Calu3 (cell line): ENCODE measurements around the gene SUFU. TPM values are rescaled to one million over a fixed set of nuclear protein-coding genes. Genes with fewer than 3 reads are reported as not detected.

Experiments used
- BruUV-seq: library from RNA; stranded (reverse); fragments of 400-500 nt; replicated peaks from 2 replicates; lab custom pipeline; 2021; lab: Mats Ljungman, UMichigan
- CTCF ChIA-PET: fragments of 300-600 bp; sonication (Branson Sonifier 250); formaldehyde crosslinking; loops from one replicate; lab custom pipeline; 2022; ENCODE audit warnings: antibody characterized with exemption; lab: Charles Lee
- DNase-seq: peaks from one replicate; pipeline ENCODE4 v3.0.0; 2022
- H3K27ac Mint-ChIP-seq: one replicate; pipeline ENCODE4 v1.8.0; 2022; ENCODE audit warnings: mixed read lengths; ENCODE audit not compliant: unreplicated experiment
- H3K27me3 Mint-ChIP-seq: one replicate; pipeline ENCODE4 v1.8.0; 2022; ENCODE audit warnings: mixed read lengths; ENCODE audit not compliant: unreplicated experiment
- H3K36me3 Mint-ChIP-seq: one replicate; pipeline ENCODE4 v1.8.0; 2022; ENCODE audit warnings: mild to moderate bottlenecking, moderate library complexity, mixed read lengths; ENCODE audit not compliant: insufficient read depth, unreplicated experiment
- H3K4me1 Mint-ChIP-seq: one replicate; pipeline ENCODE4 v1.8.0; 2022; ENCODE audit warnings: mild to moderate bottlenecking, low read depth, mixed read lengths; ENCODE audit not compliant: unreplicated experiment
- H3K4me3 Mint-ChIP-seq: one replicate; pipeline ENCODE4 v1.8.0; 2022; ENCODE audit warnings: mild to moderate bottlenecking, low read depth, moderate library complexity, mixed read lengths; ENCODE audit not compliant: unreplicated experiment
- H3K9me3 Mint-ChIP-seq: one replicate; pipeline ENCODE4 v1.8.0; 2022; ENCODE audit warnings: low read depth, mixed read lengths; ENCODE audit not compliant: unreplicated experiment
- intact Hi-C: fragments of 100-400 bp; cut with micrococcal nuclease; formaldehyde crosslinking; loops from one replicate; pipeline ENCODE4 v1.10.0; 2022; ENCODE audit not compliant: unreplicated experiment
- total RNA-seq: library from RNA; stranded (reverse); gene quantifications from 2 replicates; pipeline ENCODE4 v1.2.3, GENCODE V29; 2022
- TF ChIP-seq, protein P1 (sequence below): fragments of 200-600 bp; IDR thresholded peaks from one replicate; pipeline ENCODE4 v1.8.0; 2022; ENCODE audit warnings: antibody characterized with exemption; ENCODE audit not compliant: unreplicated experiment

SUFU gene
- total RNA-seq, 1 experiment from 2014 or later: 7.0 TPM

DNA sequence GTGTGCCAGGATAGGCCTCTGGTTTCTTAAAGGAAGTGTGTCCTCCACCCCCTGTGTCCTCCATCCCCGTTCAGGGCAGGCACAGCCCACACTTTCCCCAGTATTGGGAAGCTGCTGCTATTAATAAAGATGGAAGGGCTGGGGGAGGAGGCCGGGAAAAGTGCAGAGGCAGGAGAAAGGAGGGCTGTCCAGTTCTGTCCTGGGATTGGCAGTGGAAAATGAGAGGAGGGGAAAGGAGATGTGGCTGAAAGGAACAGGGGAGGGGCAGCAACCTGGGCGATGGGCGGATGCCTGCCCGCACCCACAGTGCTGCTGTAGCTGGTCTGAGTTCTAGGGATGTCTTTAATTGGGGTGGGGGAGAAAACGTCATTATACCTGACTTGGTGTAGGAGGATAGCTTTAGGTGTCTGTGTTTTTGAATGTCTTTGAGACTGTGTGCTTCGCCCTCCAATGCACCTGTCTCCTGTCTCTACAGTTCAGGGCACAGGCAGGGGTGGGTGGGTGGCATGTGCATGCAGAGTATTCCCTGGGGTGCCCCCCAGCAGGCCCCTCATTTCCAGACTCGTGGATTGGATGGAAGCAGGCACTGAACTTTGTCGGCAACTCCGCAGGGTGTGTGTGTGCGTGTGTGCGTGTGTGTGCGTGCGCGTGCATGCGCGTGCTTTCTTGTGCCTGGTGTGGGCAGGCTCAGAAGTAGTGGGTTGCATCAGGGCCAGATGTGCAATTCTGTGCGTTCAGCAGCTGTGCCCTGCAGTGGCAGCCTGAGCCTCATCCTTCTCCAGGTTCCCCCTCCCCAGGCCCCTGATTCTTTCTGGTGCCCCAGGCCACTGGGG, 143.1 kb downstream of the SUFU start:
- TF ChIP-seq, protein P1, sequence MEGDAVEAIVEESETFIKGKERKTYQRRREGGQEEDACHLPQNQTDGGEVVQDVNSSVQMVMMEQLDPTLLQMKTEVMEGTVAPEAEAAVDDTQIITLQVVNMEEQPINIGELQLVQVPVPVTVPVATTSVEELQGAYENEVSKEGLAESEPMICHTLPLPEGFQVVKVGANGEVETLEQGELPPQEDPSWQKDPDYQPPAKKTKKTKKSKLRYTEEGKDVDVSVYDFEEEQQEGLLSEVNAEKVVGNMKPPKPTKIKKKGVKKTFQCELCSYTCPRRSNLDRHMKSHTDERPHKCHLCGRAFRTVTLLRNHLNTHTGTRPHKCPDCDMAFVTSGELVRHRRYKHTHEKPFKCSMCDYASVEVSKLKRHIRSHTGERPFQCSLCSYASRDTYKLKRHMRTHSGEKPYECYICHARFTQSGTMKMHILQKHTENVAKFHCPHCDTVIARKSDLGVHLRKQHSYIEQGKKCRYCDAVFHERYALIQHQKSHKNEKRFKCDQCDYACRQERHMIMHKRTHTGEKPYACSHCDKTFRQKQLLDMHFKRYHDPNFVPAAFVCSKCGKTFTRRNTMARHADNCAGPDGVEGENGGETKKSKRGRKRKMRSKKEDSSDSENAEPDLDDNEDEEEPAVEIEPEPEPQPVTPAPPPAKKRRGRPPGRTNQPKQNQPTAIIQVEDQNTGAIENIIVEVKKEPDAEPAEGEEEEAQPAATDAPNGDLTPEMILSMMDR: no peak
- Mint-ChIP-seq H3K36me3 (peaks cover 52% of the 10 kb centered on the region), H3K27me3 (no peaks in the 10 kb centered on the region), H3K27ac (peak overlapping the region; percentile 96), H3K4me3 (peak overlapping the region; percentile 90), H3K4me1 (peaks cover 21% of the 10 kb centered on the region), H3K9me3 (no peaks in the 10 kb centered on the region)
- intact Hi-C loops: loop anchor here (10.0 kb wide), 1 partner anchor 142 kb away; the partner anchor contains the start of genes ACTR1A and SUFU
- CTCF ChIA-PET: interaction anchor here (0.9 to 1.6 kb wide), 7 partner anchors 18 to 144 kb away, joined by 3 to 7 read pairs (median 3); partner anchors contain the start of genes ACTR1A and SUFU
- BruUV-seq: no TSS peak
- DNase-seq: no peak

DNA sequence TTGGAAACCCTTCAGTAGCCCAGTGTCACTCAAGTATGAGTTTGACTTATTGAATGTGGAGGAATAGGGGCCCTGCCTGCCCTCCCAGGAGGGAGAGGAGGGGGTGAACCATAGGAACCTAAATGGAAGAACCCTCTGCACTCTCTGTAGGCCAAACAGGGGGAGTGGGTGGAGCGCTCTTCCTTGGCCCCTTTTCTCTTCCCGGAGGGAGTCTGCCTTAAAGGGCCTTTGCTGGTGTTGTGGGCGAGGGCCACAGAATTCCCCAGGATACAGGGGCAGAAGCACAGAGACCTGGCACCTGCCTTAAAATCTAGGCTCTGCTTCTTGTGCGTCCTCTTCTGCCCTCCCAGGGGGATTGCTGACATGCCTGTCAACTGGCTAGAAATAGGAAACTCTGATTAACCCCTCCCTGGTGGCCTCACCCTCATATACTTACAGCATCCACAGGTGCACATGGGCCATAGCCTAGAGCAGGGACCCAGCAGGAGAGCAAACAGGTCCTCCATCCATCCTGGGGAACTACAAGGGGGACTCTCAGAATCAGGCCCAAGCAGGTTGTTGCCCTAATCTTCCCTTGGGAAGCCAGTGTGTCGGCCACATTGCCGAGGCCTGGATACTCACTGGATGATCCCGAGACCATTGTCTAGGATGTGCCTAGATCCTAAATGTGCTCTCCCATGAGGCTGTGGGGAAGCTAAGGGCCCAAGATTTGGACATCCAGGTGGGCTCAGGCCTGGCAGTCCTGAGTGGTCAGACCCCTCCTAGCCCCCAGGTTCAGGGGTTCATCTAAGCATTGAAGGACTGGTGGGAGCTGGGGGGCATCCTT, 143.9 kb downstream of the SUFU start:
- Mint-ChIP-seq H3K4me1 (peaks cover 21% of the 10 kb centered on the region), H3K9me3 (no peaks in the 10 kb centered on the region), H3K4me3 (no peak overlapping the region), H3K27me3 (no peaks in the 10 kb centered on the region), H3K27ac (no peak overlapping the region), H3K36me3 (peaks cover 43% of the 10 kb centered on the region)
- no TSS peak for BruUV-seq
- intact Hi-C loops: loop anchor here (10.0 kb wide), 1 partner anchor 143 kb away; the partner anchor contains the start of genes ACTR1A and SUFU
- CTCF ChIA-PET: no interaction called here
- TF ChIP-seq, protein P1: no peak
- no peak for DNase-seq

DNA sequence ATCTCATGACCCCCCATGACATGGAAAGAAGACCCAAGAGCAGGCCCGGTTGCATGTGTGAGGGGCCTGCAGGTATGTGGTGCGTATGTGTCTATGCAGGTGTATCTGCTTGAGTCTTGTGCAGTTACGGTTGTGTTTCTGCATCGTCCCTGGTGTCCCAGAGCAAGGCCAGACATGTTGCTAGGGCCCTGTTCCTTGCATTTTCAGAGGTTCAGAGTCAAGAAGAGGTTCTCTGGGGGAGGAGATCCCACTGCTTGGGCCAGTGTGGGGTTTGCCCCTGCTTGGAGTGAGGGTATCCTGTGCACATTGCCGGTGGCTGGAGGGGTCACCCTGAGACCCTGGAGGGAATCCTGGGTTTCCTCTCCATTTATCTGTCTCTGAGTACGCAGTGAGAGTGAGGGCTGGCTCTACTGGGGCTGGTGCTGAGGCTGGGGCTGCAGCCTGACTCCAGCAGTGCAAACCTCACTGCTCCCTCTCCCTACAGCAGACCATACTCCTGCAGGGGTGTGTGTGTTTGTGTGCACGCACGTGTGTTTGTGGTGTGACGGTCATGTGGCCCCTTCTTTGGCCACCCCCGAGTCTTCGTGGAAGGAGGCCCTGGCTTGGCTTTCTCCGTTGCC, 144.6 kb downstream of the SUFU start:
- Mint-ChIP-seq H3K4me3 (peak overlapping the region; percentile 40), H3K27ac (no peak overlapping the region), H3K36me3 (peaks cover 36% of the 10 kb centered on the region), H3K4me1 (peaks cover 27% of the 10 kb centered on the region), H3K27me3 (no peaks in the 10 kb centered on the region), H3K9me3 (no peaks in the 10 kb centered on the region)
- CTCF ChIA-PET: no interaction called here
- intact Hi-C loops: loop anchor here (10.0 kb wide), 1 partner anchor 144 kb away; the partner anchor contains the start of genes ACTR1A and SUFU
- TF ChIP-seq, protein P1: no peak
- no peak for DNase-seq
- no TSS peak for BruUV-seq
